ENCODE results near the gene SVBP. TPM values are rescaled to one million over a fixed set of nuclear protein-coding genes. Genes with fewer than 3 reads are reported as not detected.

Gene SVBP
- polyA plus RNA-seq, 4 donors: 17.7 to 36.0 (median 27.0) TPM

DNA sequence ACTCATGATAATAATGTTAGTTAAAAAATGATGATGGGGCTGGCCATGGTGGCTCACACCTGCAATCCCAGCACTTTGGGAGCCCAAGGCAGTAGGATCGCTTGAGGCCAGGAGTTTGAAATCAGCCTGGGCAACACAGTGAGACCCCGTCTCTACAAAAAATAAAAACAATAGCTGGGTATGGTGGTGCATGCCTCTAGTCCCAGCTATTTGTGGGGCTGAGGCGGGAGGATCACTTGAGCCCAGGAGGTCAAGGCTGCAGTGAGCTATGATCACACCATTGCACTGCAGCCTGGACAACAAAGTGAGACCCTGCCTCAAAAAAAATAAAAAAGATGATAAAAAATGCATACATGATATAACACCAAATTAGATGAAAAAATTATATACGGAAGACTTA, 55.6 kb downstream of the SVBP start:
- Histone ChIP-seq H3K4me3 (ENCODE audit: low read depth in 1 of 3, low read length in 3 of 3) (no peak overlapping the region), H3K4me1 (ENCODE audit: control insufficient read depth in 3 of 3, insufficient read depth in 2 of 3, low read depth in 1 of 3, low read length in 2 of 3) (peaks cover 0 to 5% (median 0%) of the 10 kb centered on the region in 3 donors), H3K36me3 (ENCODE audit: control insufficient read depth in 3 of 3, insufficient read depth in 2 of 3, low read depth in 1 of 3, low read length in 3 of 3) (peaks cover 0 to 19% (median 7%) of the 10 kb centered on the region in 3 donors), H3K27ac (ENCODE audit: low read depth in 1 of 3, low read length in 2 of 3) (no peak overlapping the region), H3K27me3 (ENCODE audit: control insufficient read depth in 3 of 3, insufficient read depth in 3 of 3, low read length in 3 of 3) (no peaks in the 10 kb centered on the region), H3K9me3 (ENCODE audit: control insufficient read depth in 2 of 2, insufficient read depth in 1 of 2, low read depth in 1 of 2, low read length in 1 of 2) (no peaks in the 10 kb centered on the region)
- 94 to 99% (median 95%) methylated on average over 4 of the region's 4 CpGs for WGBS, 3 donors
- DNase-seq (no peak), FAIRE-seq (no peak)

GRCh38 chr1:42759114-42759513, 58.1 kb downstream of the SVBP start:
- Histone ChIP-seq H3K9me3 (ENCODE audit: control insufficient read depth in 2 of 2, insufficient read depth in 1 of 2, low read depth in 1 of 2, low read length in 1 of 2) (no peaks in the 10 kb centered on the region), H3K36me3 (ENCODE audit: control insufficient read depth in 3 of 3, insufficient read depth in 2 of 3, low read depth in 1 of 3, low read length in 3 of 3) (peaks cover 2 to 35% (median 12%) of the 10 kb centered on the region in 3 donors), H3K4me1 (ENCODE audit: control insufficient read depth in 3 of 3, insufficient read depth in 2 of 3, low read depth in 1 of 3, low read length in 2 of 3) (no peaks in the 10 kb centered on the region), H3K27me3 (ENCODE audit: control insufficient read depth in 3 of 3, insufficient read depth in 3 of 3, low read length in 3 of 3) (no peaks in the 10 kb centered on the region), H3K27ac (ENCODE audit: low read depth in 1 of 3, low read length in 2 of 3) (no peak overlapping the region), H3K4me3 (ENCODE audit: low read depth in 1 of 3, low read length in 3 of 3) (no peak overlapping the region)
- no peak for DNase-seq
- no peak for FAIRE-seq
- WGBS, 3 donors: 76 to 89% (median 86%) methylated on average over 9 of the region's 9 CpGs

DNA sequence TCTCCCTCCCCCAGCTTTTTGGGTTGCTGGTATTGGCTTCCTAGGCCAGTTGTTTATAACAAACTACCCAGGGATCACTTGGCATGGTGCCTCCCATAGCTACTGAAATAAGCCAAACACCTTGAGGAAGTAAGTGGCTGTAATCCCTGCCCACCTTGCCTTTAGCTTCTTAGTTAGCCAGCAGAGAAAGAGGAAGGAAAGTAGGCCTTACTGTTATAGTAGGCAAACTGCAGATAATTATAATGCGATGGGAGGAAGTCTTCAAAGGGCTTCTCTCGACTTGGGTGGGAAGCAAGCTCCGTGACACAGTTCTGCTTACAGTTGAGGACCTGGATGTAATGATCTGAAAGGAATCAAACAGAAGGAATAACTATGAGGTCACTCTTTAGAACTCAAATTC, 58.6 kb downstream of the SVBP start:
- 33 to 49% (median 45%) methylated on average over 3 of the region's 3 CpGs for WGBS, 3 donors
- FAIRE-seq: no peak

GRCh38 chr1:42757892-42758275, 59.3 kb downstream of the SVBP start:
- DNase-seq (no peak), FAIRE-seq (no peak)
- Histone ChIP-seq H3K27me3 (ENCODE audit: control insufficient read depth in 3 of 3, insufficient read depth in 3 of 3, low read length in 3 of 3) (no peaks in the 10 kb centered on the region), H3K4me1 (ENCODE audit: control insufficient read depth in 3 of 3, insufficient read depth in 2 of 3, low read depth in 1 of 3, low read length in 2 of 3) (no peaks in the 10 kb centered on the region), H3K27ac (ENCODE audit: low read depth in 1 of 3, low read length in 2 of 3) (no peak overlapping the region), H3K36me3 (ENCODE audit: control insufficient read depth in 3 of 3, insufficient read depth in 2 of 3, low read depth in 1 of 3, low read length in 3 of 3) (peaks cover 2 to 40% (median 12%) of the 10 kb centered on the region in 3 donors), H3K4me3 (ENCODE audit: low read depth in 1 of 3, low read length in 3 of 3) (no peak overlapping the region), H3K9me3 (ENCODE audit: control insufficient read depth in 2 of 2, insufficient read depth in 1 of 2, low read depth in 1 of 2, low read length in 1 of 2) (no peaks in the 10 kb centered on the region)

More for the DNA sequence above, 58.6 kb downstream of the SVBP start:
- DNase-seq: no peak
- H3K9me3 ChIP-seq (ENCODE audit: control insufficient read depth in 2 of 2, insufficient read depth in 1 of 2, low read depth in 1 of 2, low read length in 1 of 2): no peaks in the 10 kb centered on the region
- H3K4me1 ChIP-seq (ENCODE audit: control insufficient read depth in 3 of 3, insufficient read depth in 2 of 3, low read depth in 1 of 3, low read length in 2 of 3): no peaks in the 10 kb centered on the region
- H3K27ac ChIP-seq (ENCODE audit: low read depth in 1 of 3, low read length in 2 of 3): no peak overlapping the region
- no peak overlapping the region for H3K4me3 ChIP-seq (ENCODE audit: low read depth in 1 of 3, low read length in 3 of 3)
- no peaks in the 10 kb centered on the region for H3K27me3 ChIP-seq (ENCODE audit: control insufficient read depth in 3 of 3, insufficient read depth in 3 of 3, low read length in 3 of 3)
- peaks cover 2 to 40% (median 12%) of the 10 kb centered on the region in 3 donors for H3K36me3 ChIP-seq (ENCODE audit: control insufficient read depth in 3 of 3, insufficient read depth in 2 of 3, low read depth in 1 of 3, low read length in 3 of 3)

Other genes with a start within 250 kb of the SVBP start
- 10 to 100 TPM; 24.9 to 79.1 (median 42.0) TPM for gene PPIH, start 159.0 kb downstream of the SVBP start, polyA plus RNA-seq
- gene YBX1, start 135.0 kb downstream of the SVBP start, polyA plus RNA-seq: 100 to 1,000 TPM; 509 to 779 (median 590) TPM
- gene CLDN19, start 77.2 kb downstream of the SVBP start, polyA plus RNA-seq: 1 to 10 TPM in 1 of 4 donors, under 1 TPM in 1, not detected in 2; 0.18 to 8.4 TPM
- gene P3H1, start 50.4 kb downstream of the SVBP start, polyA plus RNA-seq: 10 to 100 TPM in 2 of 4 donors, 1 to 10 TPM in 2; 4.3 to 18.2 (median 11.4) TPM
- gene C1orf50, start 50.1 kb downstream of the SVBP start, polyA plus RNA-seq: 1 to 10 TPM; 3.9 to 9.1 (median 5.0) TPM
- gene TMEM269, start 32.4 kb downstream of the SVBP start, polyA plus RNA-seq: under 1 TPM in 2 of 4 donors, not detected in 2; 0.03 to 0.06 TPM
- gene ERMAP, start 275 bp downstream of the SVBP start, polyA plus RNA-seq: 10 to 100 TPM in 1 of 4 donors, 1 to 10 TPM in 3; 3.8 to 24.7 (median 6.8) TPM
- gene ZNF691, start 29.2 kb upstream of the SVBP start, polyA plus RNA-seq: 10 to 100 TPM in 1 of 4 donors, 1 to 10 TPM in 3; 5.4 to 10.6 (median 6.3) TPM
- gene SLC2A1, start 141.5 kb upstream of the SVBP start, polyA plus RNA-seq: 10 to 100 TPM in 2 of 4 donors, 1 to 10 TPM in 2; 1.1 to 61.3 (median 8.4) TPM